GM20000 (cell line): ENCODE measurements around the gene CMSS1.
A peak's percentile ranks its signal among the peaks of the same experiment; 100 is the strongest.

Experiments used
- DNase-seq: peaks from one replicate; pipeline ENCODE4 v3.0.0; 2012; ENCODE audit warnings: low spot score
- CTCF ChIP-seq: IDR thresholded peaks from 2 replicates; pipeline ENCODE4 v1.5.1; 2012; ENCODE audit warnings: mild to moderate bottlenecking, control low read depth; ENCODE audit errors: extremely low read depth, missing control alignments

CMSS1 gene

DNA sequence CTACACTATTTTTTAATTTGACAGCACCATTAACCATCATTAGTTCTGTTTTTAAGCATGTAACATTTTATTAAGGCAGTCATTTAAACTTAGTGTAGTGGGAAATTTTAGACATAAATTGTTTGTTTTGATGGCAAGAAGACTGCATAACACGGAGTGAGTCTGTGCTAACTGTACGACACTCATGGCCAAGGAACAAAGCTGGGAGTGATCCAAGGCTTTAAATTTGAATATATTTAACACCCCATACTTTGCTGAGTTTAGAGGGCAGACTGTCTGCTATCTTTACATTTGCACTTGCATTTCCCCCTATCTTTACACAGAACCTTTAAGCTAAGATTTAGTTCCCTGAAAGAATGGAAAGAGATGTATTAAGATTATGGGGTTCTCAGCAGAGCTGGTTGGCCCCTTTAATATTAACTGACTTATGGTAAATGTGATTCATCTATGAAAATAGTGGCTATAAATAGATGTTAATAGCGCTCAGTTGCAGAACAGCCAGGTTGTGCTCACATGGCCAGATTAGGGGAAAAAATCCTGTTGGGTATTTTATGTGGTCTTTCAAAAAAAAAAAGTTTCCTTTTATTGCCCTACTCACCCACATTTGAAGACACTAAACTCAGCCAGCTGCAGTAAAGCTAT lies 120.7 kb downstream of the CMSS1 start:
- DNase-seq: peak; percentile 24
- no peak for TF ChIP-seq CTCF

GRCh38 chr3:99939876-99940275 lies 122.2 kb downstream of the CMSS1 start:
- TF ChIP-seq CTCF: no peak
- DNase-seq: no peak

- no peak for TF ChIP-seq CTCF
- no peak for DNase-seq
These were observed 122.7 kb downstream of the CMSS1 start for GRCh38 chr3:99940350-99940749.

- no peak for DNase-seq
- no peak for TF ChIP-seq CTCF
These were observed 123.5 kb downstream of the CMSS1 start for GRCh38 chr3:99941211-99941610.

DNA sequence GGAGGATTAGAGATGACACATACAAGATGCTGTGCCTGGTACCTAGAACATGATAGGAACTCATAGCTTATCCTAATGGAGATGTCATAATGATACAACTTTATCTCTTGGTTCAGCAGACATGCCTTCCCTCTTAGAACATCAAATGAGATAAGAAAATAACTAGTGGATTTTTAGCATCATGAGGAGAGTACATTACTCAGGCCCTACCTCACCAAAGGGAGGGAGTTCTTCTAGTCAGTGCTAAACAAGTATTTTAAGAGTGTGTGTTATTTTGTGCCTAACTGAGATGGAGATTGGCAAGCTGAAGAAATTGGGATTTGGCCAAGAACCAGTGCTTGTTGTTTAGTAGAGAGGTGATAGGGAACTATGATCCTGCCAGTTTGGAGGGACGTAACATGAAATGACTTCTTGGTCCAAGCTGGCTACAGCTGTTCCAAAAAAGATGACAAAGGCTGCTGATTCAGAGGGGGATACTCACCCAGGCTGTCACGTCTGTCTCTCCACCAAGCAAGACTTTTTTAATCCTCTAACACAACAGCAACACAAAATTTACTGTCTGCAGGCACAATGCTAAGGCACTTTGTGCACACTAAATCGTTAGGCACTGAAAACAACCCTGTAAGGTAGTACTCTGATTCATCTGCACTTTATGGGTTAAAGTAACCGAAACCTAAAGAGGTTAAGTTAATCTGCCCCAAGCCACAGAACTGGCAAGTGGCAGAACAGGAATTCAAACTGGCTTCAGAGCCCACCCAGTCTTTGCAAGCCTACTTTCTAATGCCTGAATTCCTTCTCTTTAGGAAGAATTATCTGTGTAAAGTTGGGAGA lies 126.5 kb downstream of the CMSS1 start:
- DNase-seq: no peak
- TF ChIP-seq CTCF: no peak

- DNase-seq: no peak
These were observed 127.8 kb downstream of the CMSS1 start for GRCh38 chr3:99945328-99945995.

More at GRCh38 chr3:99945328-99945995, 127.8 kb downstream of the CMSS1 start:
- TF ChIP-seq CTCF: no peak
